Ovary (tissue), 3 donors: ENCODE results near the gene RIC1.
"Not testable (repeated sequence)": the region's sequence is repeated elsewhere in the genome, so short reads cannot be mapped to it uniquely, and the experiment has no call there.

Experiments
- CTCF ChIP-seq, 3 donors: fragments of 450-650 bp in 2 of 3; fragments of 200-600 bp in 1 of 3; IDR thresholded peaks; one replicate each; pipeline versions ENCODE4 v1.5.1 to v1.8.0; 2016 to 2022; ENCODE audit warnings: antibody characterized with exemption in 3 of 3, mild to moderate bottlenecking in 1 of 3
- EP300 ChIP-seq: sonication (generic); formaldehyde crosslinking; IDR thresholded peaks from one replicate; pipeline ENCODE4 v1.6.1; 2017; ENCODE audit warnings: antibody characterized with exemption
- POLR2A ChIP-seq: fragments of 450-650 bp; IDR thresholded peaks from one replicate; pipeline ENCODE4 v1.6.1; 2017; ENCODE audit warnings: antibody characterized with exemption, mild to moderate bottlenecking, moderate library complexity
- donor health status: DM: no; HTN: no; CAD: no.

DNA sequence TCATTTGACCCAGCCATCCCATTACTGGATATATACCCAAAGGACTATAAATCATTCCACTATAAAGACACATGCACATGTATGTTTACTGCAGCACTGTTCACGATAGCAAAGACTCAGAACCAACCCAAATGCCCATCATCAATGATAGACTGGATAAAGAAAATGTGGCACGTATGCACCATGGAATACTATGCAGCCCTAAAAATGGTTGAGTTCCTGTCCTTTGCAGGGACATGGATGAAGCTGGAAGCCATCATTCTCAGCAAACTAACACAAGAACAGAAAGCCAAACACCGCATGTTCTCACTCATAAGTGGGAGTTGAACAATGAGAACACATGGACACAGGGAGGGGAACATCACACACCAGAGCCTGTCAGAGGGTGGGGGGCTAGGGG is 154.5 kb downstream of the RIC1 start:
- TF ChIP-seq CTCF (IDR thresholded peaks at IDR 0.05); POLR2A; EP300: not testable (repeated sequence)
